HG02852 (cell line): ENCODE data around the gene WNT5B.

Experiments used
- ATAC-seq: cut with Tn5 transposase; IDR thresholded peaks from one replicate; pipeline ENCODE4 v1.9.1; 2021; ENCODE audit warnings: mild to moderate bottlenecking, moderate library complexity; ENCODE audit not compliant: unreplicated experiment

WNT5B gene

GRCh38 chr12:1629338-1630132 is 504 bp downstream of the WNT5B start:
- no peak for ATAC-seq

- no peak for ATAC-seq
Measured at GRCh38 chr12:1630133-1630826, 1.2 kb downstream of the WNT5B start.

- ATAC-seq = no peak
Measured at GRCh38 chr12:1630827-1631591, 2.0 kb downstream of the WNT5B start.

GRCh38 chr12:1632702-1633101 is 3.7 kb downstream of the WNT5B start:
- no peak for ATAC-seq

GRCh38 chr12:1633459-1633858 is 4.4 kb downstream of the WNT5B start:
- ATAC-seq = no peak

GRCh38 chr12:1634149-1634548 is 5.1 kb downstream of the WNT5B start:
- no peak for ATAC-seq

- no peak for ATAC-seq
Measured at GRCh38 chr12:1634590-1635191, 5.7 kb downstream of the WNT5B start.

- ATAC-seq = no peak
Measured at GRCh38 chr12:1635301-1636095, 6.5 kb downstream of the WNT5B start.

GRCh38 chr12:1638203-1638602 is 9.2 kb downstream of the WNT5B start:
- no peak for ATAC-seq

GRCh38 chr12:1639538-1639937 is 10.5 kb downstream of the WNT5B start:
- ATAC-seq = no peak

GRCh38 chr12:1640328-1641234 is 11.6 kb downstream of the WNT5B start:
- no peak for ATAC-seq

- no peak for ATAC-seq
Measured at GRCh38 chr12:1642513-1642912, 13.5 kb downstream of the WNT5B start.

GRCh38 chr12:1643043-1643442 is 14.0 kb downstream of the WNT5B start:
- no peak for ATAC-seq

- ATAC-seq = no peak
Measured at GRCh38 chr12:1643905-1644533, 15.0 kb downstream of the WNT5B start.

GRCh38 chr12:1644534-1645438 is 15.8 kb downstream of the WNT5B start:
- ATAC-seq = no peak

- ATAC-seq = no peak
Measured at GRCh38 chr12:1645819-1646218, 16.8 kb downstream of the WNT5B start.

GRCh38 chr12:1646569-1647284 is 17.7 kb downstream of the WNT5B start:
- no peak for ATAC-seq
